ENCODE measurements around the gene PYGO2.

DNA sequence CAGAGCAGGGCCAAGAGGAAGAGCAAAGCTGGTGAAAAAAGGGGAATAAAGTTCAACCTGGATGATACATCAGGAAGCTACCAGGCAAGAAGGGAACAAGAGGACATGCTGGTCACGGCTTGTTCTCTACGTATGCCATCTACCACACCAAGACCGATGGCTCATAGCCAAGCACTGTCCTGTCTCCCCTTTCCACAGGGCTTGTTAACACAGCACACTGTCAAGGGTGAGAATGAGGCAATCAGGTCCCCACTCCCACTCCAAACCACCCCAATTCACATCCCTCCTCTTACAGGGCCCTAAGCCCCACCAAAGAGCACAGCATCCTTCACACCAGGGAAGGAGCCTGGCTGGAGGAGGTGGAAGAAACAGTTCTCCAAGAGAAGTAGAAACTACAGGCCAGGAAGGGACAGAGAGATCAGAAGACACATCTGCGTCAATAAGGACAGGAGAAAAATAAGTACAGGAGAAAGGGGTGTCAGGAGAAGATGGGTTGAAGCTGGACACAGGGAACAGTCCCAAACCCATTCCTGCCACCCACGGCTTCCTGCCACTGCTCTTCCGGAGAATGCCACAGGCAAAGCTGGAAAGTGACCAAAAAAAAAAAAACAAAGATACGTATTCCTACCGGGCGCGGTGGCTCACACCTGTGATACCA lies 9.9 kb upstream of the PYGO2 start:
- TF ChIP-seq POLR2AphosphoS5 (IDR thresholded peaks at IDR 0.05) (no peak), POLR2A (IDR thresholded peaks at IDR 0.05) (no peak)
- TF ChIP-seq, protein P1, sequence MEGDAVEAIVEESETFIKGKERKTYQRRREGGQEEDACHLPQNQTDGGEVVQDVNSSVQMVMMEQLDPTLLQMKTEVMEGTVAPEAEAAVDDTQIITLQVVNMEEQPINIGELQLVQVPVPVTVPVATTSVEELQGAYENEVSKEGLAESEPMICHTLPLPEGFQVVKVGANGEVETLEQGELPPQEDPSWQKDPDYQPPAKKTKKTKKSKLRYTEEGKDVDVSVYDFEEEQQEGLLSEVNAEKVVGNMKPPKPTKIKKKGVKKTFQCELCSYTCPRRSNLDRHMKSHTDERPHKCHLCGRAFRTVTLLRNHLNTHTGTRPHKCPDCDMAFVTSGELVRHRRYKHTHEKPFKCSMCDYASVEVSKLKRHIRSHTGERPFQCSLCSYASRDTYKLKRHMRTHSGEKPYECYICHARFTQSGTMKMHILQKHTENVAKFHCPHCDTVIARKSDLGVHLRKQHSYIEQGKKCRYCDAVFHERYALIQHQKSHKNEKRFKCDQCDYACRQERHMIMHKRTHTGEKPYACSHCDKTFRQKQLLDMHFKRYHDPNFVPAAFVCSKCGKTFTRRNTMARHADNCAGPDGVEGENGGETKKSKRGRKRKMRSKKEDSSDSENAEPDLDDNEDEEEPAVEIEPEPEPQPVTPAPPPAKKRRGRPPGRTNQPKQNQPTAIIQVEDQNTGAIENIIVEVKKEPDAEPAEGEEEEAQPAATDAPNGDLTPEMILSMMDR (IDR thresholded peaks at IDR 0.05) = no peak

Data from prostate gland (tissue), 2 donors.